Sigmoid colon (tissue), 7 donors: Measurements from ENCODE around the gene S100A6. TPM values are rescaled to one million over a fixed set of nuclear protein-coding genes. Genes with fewer than 3 reads are reported as not detected.

Experiments
- DNase-seq: peaks from one replicate; pipeline ENCODE4 v3.0.0-alpha.2; 2019
- H3K27ac ChIP-seq, 4 donors: fragments of 200-600 bp; sonication (generic); one replicate each; pipeline ENCODE4 v1.5.1; 2016 to 2019; ENCODE audit warnings: mild to moderate bottlenecking in 1 of 4
- H3K27me3 ChIP-seq, 3 donors: fragments of 200-600 bp; sonication (generic); one replicate each; pipeline ENCODE4 v1.5.1; 2019; ENCODE audit warnings: mild to moderate bottlenecking in 1 of 3
- H3K36me3 ChIP-seq, 4 donors: fragments of 200-600 bp; sonication (generic); one replicate each; pipeline ENCODE4 v1.5.1; 2016 to 2019
- H3K4me1 ChIP-seq, 4 donors: fragments of 200-600 bp; sonication (generic); one replicate each; pipeline ENCODE4 v1.5.1; 2017 to 2019
- H3K4me3 ChIP-seq, 4 donors: fragments of 200-600 bp; sonication (generic); one replicate each; pipeline ENCODE4 v1.5.1; 2017 to 2019; ENCODE audit warnings: mild to moderate bottlenecking in 2 of 4, moderate library complexity in 1 of 4
- H3K9me3 ChIP-seq, 4 donors: fragments of 200-600 bp in 3 of 4; sonication (generic) in 3 of 4; one replicate each; pipeline versions ENCODE4 v1.5.1 to v1.6.1; 2013 to 2019
- EP300 ChIP-seq, 4 donors: sonication (generic); formaldehyde crosslinking; IDR thresholded peaks; one replicate each; pipeline ENCODE4 v1.6.1; 2017; ENCODE audit warnings: antibody characterized with exemption in 4 of 4
- POLR2A ChIP-seq, 2 donors: fragments of 450-650 bp; IDR thresholded peaks; one replicate each; pipeline ENCODE4 v1.6.1; 2016; ENCODE audit warnings: antibody characterized with exemption in 2 of 2, mild to moderate bottlenecking in 2 of 2, moderate library complexity in 2 of 2
- POLR2AphosphoS5 ChIP-seq, 4 donors: sonication (generic); formaldehyde crosslinking; IDR thresholded peaks; one replicate each; pipeline ENCODE4 v1.6.1; 2017; ENCODE audit warnings: antibody characterized with exemption in 4 of 4
- WGBS, 2 donors: extraction: QIAGEN DNeasy Blood & Tissue Kit; methylation state at CpG; one replicate each; pipeline ENCODE4 v1.1.7; 2013; 5-methylcytosine and 5-hydroxymethylcytosine counted together
- intact Hi-C: fragments of 100-400 bp; cut with DNase I; formaldehyde crosslinking; loops from one replicate; pipeline ENCODE4 v1.15.1; 2023
- polyA plus RNA-seq, 3 donors: library from polyadenylated mRNA; stranded (reverse); fragments of 200-250 nt; gene quantifications; one replicate each; pipeline ENCODE4 v1.2.3, GENCODE V29; 2013
- total RNA-seq, 4 donors: library from RNA; depleted of rRNA; stranded (reverse); fragments of >200 nt; gene quantifications; one replicate each; pipeline ENCODE4 v1.1.0, GENCODE V29; 2016
- TF ChIP-seq, protein P1 (sequence below), 4 experiments: fragments of 450-650 bp in 3 of 4; fragments of 200-600 bp in 1 of 4; IDR thresholded peaks; one replicate each; pipeline ENCODE4 v1.5.1; 2016 to 2019; ENCODE audit warnings: antibody characterized with exemption in 4 of 4, mild to moderate bottlenecking in 3 of 4, moderate library complexity in 2 of 4
- donor health status: healthy with polysubstance abuse.
- donor health status: Bipolar disorder and iron deficiency.
- donor health status: healthy.

The S100A6 gene
- total and polyA plus RNA-seq, 7 donors, result 445 to 7,223 (median 1,159) TPM

DNA sequence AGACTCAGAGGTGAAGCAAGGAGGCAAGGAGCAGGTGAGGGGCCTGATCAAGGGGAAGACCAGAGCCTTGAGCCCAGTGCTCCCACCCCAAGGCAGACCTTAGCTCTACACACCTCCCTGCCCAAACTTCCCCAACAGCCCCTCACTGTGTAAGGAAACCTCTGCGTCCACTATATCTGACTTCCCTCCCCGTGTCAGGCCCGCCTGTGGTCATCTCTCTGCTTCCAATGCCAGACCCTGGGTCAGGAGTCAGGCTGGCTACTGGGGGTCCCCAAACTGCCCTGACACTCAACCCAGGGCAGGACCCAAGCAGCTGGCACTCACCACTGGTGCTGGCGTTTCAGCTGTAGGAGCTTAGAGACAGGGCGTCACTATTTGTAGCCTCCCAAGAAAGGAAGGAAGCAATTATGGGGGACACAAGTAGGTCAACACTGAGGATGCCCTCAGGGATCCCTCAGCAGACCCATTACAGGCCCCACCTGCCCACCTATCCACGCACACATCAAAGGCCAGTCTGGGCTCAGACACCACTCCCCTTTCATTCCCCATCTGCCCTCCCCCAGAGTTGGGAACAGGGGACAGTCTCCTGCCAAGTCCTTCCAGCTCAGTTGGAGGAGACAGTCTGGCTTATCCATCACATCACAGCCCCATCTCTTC lies 14.1 kb upstream of the S100A6 start:
- H3K27ac ChIP-seq, result peak overlapping the region; percentile 58 to 90 (median 89)
- no peak for DNase-seq
- intact Hi-C loops, result loop anchor here (2.0 kb wide), 1 partner anchor 15 kb away; the partner anchor contains the start of gene S100A2
- TF ChIP-seq POLR2A (IDR thresholded peaks at IDR 0.05), result no peak
- TF ChIP-seq POLR2AphosphoS5 (IDR thresholded peaks at IDR 0.05), result no peak
- no peak for TF ChIP-seq EP300 (IDR thresholded peaks at IDR 0.05)
- TF ChIP-seq, protein P1, sequence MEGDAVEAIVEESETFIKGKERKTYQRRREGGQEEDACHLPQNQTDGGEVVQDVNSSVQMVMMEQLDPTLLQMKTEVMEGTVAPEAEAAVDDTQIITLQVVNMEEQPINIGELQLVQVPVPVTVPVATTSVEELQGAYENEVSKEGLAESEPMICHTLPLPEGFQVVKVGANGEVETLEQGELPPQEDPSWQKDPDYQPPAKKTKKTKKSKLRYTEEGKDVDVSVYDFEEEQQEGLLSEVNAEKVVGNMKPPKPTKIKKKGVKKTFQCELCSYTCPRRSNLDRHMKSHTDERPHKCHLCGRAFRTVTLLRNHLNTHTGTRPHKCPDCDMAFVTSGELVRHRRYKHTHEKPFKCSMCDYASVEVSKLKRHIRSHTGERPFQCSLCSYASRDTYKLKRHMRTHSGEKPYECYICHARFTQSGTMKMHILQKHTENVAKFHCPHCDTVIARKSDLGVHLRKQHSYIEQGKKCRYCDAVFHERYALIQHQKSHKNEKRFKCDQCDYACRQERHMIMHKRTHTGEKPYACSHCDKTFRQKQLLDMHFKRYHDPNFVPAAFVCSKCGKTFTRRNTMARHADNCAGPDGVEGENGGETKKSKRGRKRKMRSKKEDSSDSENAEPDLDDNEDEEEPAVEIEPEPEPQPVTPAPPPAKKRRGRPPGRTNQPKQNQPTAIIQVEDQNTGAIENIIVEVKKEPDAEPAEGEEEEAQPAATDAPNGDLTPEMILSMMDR (IDR thresholded peaks at IDR 0.05), result no peak
- 87 to 92% methylated on average over 6 of the region's 6 CpGs for WGBS, 2 donors
- H3K9me3 ChIP-seq, result no peaks in the 10 kb centered on the region
- no peaks in the 10 kb centered on the region for H3K36me3 ChIP-seq
- H3K27me3 ChIP-seq, result no peaks in the 10 kb centered on the region
- no peak overlapping the region for H3K4me3 ChIP-seq
- peaks cover 0 to 71% (median 66%) of the 10 kb centered on the region in 4 donors for H3K4me1 ChIP-seq

- no peaks in the 10 kb centered on the region for H3K9me3 ChIP-seq
- TF ChIP-seq EP300 (IDR thresholded peaks at IDR 0.05) (peak in 1 of 4 donors; percentile 88), POLR2A (IDR thresholded peaks at IDR 0.05) (no peak), POLR2AphosphoS5 (IDR thresholded peaks at IDR 0.05) (peak; percentile 5 to 84 (median 49))
- TF ChIP-seq, protein P1 (IDR thresholded peaks at IDR 0.05), result no peak
- no peaks in the 10 kb centered on the region for H3K27me3 ChIP-seq
- H3K27ac ChIP-seq, result peak within 1 kb of the TSS; percentile 58 to 90 (median 89)
- no peak within 1 kb of the TSS for H3K4me3 ChIP-seq
- H3K4me1 ChIP-seq, result peaks cover 0 to 74% (median 69%) of the 10 kb centered on the region in 4 donors
- intact Hi-C loops, result no loop called here
- no peaks in the 10 kb centered on the region for H3K36me3 ChIP-seq
- peak; percentile 92 for DNase-seq
- 73 to 77% methylated on average over 14 of the region's 14 CpGs for WGBS, 2 donors
Observed at GRCh38 chr1:153548722-153549688, 13.2 kb upstream of the S100A6 start, which contains the start of gene S100A3. Gene S100A3 (minus strand): TSS chr1:153549258. CDS start chr1:153548485, 773 bp downstream.

DNA sequence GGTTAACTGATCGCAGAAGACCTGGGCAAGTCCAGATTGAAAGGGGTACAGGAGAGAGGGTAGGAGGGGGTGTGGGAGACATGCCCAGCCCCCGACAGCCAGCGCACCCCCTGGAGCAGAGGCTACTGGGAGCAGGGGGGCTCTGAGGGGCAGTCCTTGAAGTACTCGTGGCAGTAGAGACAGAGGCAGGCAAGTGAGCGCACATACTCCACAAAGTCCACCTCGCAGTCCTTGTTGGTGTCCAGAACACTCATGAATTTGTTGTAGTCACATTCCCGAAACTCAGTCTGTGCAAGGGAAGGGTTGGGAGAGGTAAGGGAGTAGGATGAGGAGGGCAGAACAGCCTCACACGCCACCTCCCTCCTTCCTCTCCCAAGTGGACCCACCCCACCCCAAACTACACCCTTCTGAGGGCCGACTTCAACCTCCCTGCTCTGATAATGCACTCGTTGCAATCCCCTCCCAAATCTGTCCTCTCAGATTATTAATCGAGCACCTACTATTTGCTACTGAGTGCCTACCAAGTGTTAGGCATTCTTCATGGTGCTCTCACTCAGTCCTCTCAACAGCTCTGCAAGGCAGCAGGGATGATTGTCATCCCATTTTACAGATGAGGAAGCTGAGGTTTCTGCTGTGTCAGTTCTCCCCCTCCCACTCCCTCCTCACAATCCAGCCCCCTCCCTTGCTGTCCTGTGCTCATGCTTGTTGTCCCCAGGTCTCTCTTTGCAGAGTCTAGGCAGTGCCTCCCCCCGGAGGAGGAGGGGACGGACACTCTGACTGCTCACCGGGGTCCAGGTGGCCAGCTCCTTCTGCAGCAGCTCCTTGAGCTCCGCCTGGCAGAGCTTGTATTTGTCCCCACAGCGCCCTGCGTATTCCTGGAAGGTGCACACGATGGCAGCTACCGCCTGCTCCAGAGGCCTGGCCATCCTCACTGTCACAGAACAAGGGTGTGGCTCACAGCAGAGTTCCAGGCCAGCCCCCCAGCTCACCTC lies 12.1 kb upstream of the S100A6 start:
- no peaks in the 10 kb centered on the region for H3K9me3 ChIP-seq
- DNase-seq, result peak; percentile 68
- peak overlapping the region; percentile 81 to 90 (median 89) for H3K27ac ChIP-seq
- TF ChIP-seq, protein P1 (IDR thresholded peaks at IDR 0.05), result no peak
- TF ChIP-seq POLR2A (IDR thresholded peaks at IDR 0.05) (no peak), POLR2AphosphoS5 (IDR thresholded peaks at IDR 0.05) (peak in 3 of 4 donors; percentile 51 to 63 (median 61)), EP300 (IDR thresholded peaks at IDR 0.05) (no peak)
- H3K4me3 ChIP-seq, result no peak overlapping the region
- peaks cover 0 to 75% (median 72%) of the 10 kb centered on the region in 4 donors for H3K4me1 ChIP-seq
- no peaks in the 10 kb centered on the region for H3K36me3 ChIP-seq
- H3K27me3 ChIP-seq, result no peaks in the 10 kb centered on the region
- intact Hi-C loops, result no loop called here
- 86 to 89% methylated on average over 19 of the region's 19 CpGs for WGBS, 2 donors
